ENCODE data around the gene ADAMTS3. TPM values are rescaled to one million over a fixed set of nuclear protein-coding genes. Genes with fewer than 3 reads are reported as not detected.

ADAMTS3 gene
- total RNA-seq, 4 donors from 2014 or later = 0.37 to 3.6 (median 0.75) TPM

GRCh38 chr4:72424006-72424405 is 145.0 kb downstream of the ADAMTS3 start:
- no peak for TF ChIP-seq POLR2A (IDR thresholded peaks at IDR 0.05)
- TF ChIP-seq, protein P1, sequence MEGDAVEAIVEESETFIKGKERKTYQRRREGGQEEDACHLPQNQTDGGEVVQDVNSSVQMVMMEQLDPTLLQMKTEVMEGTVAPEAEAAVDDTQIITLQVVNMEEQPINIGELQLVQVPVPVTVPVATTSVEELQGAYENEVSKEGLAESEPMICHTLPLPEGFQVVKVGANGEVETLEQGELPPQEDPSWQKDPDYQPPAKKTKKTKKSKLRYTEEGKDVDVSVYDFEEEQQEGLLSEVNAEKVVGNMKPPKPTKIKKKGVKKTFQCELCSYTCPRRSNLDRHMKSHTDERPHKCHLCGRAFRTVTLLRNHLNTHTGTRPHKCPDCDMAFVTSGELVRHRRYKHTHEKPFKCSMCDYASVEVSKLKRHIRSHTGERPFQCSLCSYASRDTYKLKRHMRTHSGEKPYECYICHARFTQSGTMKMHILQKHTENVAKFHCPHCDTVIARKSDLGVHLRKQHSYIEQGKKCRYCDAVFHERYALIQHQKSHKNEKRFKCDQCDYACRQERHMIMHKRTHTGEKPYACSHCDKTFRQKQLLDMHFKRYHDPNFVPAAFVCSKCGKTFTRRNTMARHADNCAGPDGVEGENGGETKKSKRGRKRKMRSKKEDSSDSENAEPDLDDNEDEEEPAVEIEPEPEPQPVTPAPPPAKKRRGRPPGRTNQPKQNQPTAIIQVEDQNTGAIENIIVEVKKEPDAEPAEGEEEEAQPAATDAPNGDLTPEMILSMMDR (IDR thresholded peaks at IDR 0.05) = no peak
- DNase-seq (ENCODE audit: low spot score in 2 of 2) = no peak
- no peak overlapping the region for H3K4me3 ChIP-seq (ENCODE audit: low read depth, poor library complexity, severe bottlenecking)
- 64 to 66% methylated on average over 4 of the region's 4 CpGs for WGBS, 2 donors
- intact Hi-C loops (cut with DNase I; ENCODE audit: low total_unique reads) = no loop called here

DNA sequence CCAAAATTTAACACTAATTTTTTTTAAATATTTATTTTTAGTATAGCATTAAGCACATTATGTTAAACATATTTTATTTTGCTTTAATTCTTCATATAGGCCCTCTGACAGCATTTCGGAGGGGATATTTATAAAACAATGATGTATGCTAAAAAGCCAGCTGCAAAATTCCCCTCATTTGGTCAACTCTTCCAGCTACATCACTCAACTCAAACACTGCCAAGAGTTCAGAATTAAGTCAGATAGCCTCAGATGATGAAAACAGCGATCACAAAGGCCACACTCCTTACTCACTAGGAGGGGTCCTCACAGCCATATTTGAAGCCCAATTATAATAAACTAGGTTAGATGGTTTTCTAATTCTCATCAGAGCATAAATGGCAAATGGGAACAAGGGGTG is 146.6 kb downstream of the ADAMTS3 start:
- WGBS, 2 donors = 86 to 95% methylated on average over 2 of the region's 2 CpGs

DNA sequence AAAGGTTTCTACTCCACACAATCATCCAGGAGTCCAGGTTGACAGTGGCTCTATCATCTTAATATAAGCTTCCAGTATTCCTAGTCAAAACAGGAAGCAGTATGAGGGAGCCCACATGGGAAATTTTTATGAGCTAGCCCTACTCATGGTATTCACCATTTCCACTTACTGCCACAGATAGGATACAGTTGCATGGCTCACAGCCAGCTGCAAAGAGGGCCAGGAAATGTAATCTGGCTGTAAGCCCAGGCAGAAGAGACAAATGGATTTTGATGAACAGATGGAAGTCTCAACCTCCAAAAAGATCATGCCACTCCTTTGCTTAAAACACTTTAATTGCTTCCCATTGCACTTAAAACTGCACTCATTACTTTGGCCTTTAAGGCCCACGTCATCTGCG is 150.6 kb downstream of the ADAMTS3 start:
- 26 to 37% methylated on average over 2 of the region's 2 CpGs for WGBS, 2 donors
- intact Hi-C loops (cut with DNase I; ENCODE audit: low total_unique reads) = no loop called here
- no peak for DNase-seq (ENCODE audit: low spot score in 2 of 2)
- no peak overlapping the region for H3K4me3 ChIP-seq (ENCODE audit: low read depth, poor library complexity, severe bottlenecking)
- TF ChIP-seq POLR2A (IDR thresholded peaks at IDR 0.05) = no peak
- TF ChIP-seq, protein P1 (IDR thresholded peaks at IDR 0.05) = no peak

More for the DNA sequence above, 146.6 kb downstream of the ADAMTS3 start:
- H3K4me3 ChIP-seq (ENCODE audit: low read depth, poor library complexity, severe bottlenecking) = no peak overlapping the region
- no peak for DNase-seq (ENCODE audit: low spot score in 2 of 2)
- TF ChIP-seq, protein P1 (IDR thresholded peaks at IDR 0.05) = no peak
- TF ChIP-seq POLR2A (IDR thresholded peaks at IDR 0.05) = no peak
- intact Hi-C loops (cut with DNase I; ENCODE audit: low total_unique reads) = no loop called here

GRCh38 chr4:72410158-72410557 is 158.9 kb downstream of the ADAMTS3 start:
- DNase-seq (ENCODE audit: low spot score in 2 of 2) = no peak
- WGBS, 2 donors = 35 to 41% methylated on average over 3 of the region's 3 CpGs

DNA sequence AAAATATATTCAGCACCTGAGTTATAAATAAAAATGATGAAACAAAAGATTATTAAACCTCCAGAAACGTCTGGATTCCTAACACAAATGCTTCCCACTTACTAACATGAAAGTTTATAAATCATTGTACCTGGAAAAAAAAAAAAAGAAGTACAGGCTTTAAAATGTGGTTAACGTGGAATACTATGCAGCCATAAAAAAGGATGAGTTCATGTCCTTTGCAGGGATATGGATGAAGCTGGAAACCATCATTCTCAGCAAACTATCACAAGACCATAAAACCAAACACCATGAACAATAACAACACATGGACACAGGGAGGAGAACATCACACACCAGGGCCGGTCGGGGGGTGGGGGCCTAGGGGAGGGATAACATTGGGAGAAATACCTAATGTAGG is 160.5 kb downstream of the ADAMTS3 start:
- no peak overlapping the region for H3K4me3 ChIP-seq (ENCODE audit: low read depth, poor library complexity, severe bottlenecking)
- no peak for TF ChIP-seq POLR2A (IDR thresholded peaks at IDR 0.05)
- TF ChIP-seq, protein P1 (IDR thresholded peaks at IDR 0.05) = no peak
- DNase-seq (ENCODE audit: low spot score in 2 of 2) = no peak
- 79 to 89% methylated on average over 4 of the region's 4 CpGs for WGBS, 2 donors
- intact Hi-C loops (cut with DNase I; ENCODE audit: low total_unique reads) = no loop called here

More at GRCh38 chr4:72410158-72410557, 158.9 kb downstream of the ADAMTS3 start:
- TF ChIP-seq POLR2A (IDR thresholded peaks at IDR 0.05) = no peak
- TF ChIP-seq, protein P1 (IDR thresholded peaks at IDR 0.05) = no peak
- no peak overlapping the region for H3K4me3 ChIP-seq (ENCODE audit: low read depth, poor library complexity, severe bottlenecking)
- intact Hi-C loops (cut with DNase I; ENCODE audit: low total_unique reads) = no loop called here

DNA sequence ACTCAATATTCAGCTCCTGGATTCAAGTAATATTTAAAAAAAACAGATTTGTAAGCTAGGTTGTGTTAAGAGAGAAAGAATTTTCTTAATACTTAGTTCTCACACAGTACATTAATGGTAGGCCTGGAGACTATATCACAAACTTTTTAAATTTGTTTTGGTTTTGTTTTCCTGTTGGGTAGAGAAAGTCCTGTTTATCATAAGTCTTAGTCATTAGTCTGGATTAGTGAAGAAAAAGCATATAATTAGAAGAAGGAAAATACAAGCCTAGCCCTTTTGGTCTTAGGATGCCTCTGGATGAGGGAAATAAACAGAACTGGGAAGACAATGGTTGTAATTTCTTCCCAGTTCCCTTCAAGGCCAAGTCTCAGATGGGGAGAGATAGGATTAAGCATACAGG is 163.6 kb downstream of the ADAMTS3 start:
- no peak for TF ChIP-seq POLR2A (IDR thresholded peaks at IDR 0.05)
- TF ChIP-seq, protein P1 (IDR thresholded peaks at IDR 0.05) = no peak
- no peak for DNase-seq (ENCODE audit: low spot score in 2 of 2)
- no peak overlapping the region for H3K4me3 ChIP-seq (ENCODE audit: low read depth, poor library complexity, severe bottlenecking)
- intact Hi-C loops (cut with DNase I; ENCODE audit: low total_unique reads) = no loop called here
